OCI-LY7 (cell line): ENCODE results near the gene PRDM2. TPM values are rescaled to one million over a fixed set of nuclear protein-coding genes. Genes with fewer than 3 reads are reported as not detected.
A peak's percentile ranks its signal among the peaks of the same experiment; 100 is the strongest.

Experiments used
- BruUV-seq: library from RNA; stranded (reverse); fragments of 400-500 nt; replicated peaks from 2 replicates; lab custom pipeline; 2021; lab: Mats Ljungman, UMichigan
- CTCF ChIA-PET: fragments of 300-600 bp; sonication (Branson Sonifier 250); formaldehyde crosslinking; loops from one replicate; lab custom pipeline; 2022; ENCODE audit warnings: antibody characterized with exemption; ENCODE audit not compliant: unreplicated experiment; lab: Charles Lee
- POLR2A ChIA-PET: fragments of 300-600 bp; sonication (Branson Sonifier 250); formaldehyde crosslinking; loops from one replicate; lab custom pipeline; 2022; ENCODE audit warnings: antibody characterized with exemption; lab: Charles Lee
- DNase-seq: peaks from one replicate; pipeline ENCODE4 v3.0.0-alpha.2; 2015; ENCODE audit warnings: low spot score
- H2AFZ ChIP-seq: fragments of 200-600 bp; sonication (generic), shearing (Covaris generic); 2 replicates; pipeline ENCODE4 v1.6.1; 2014; ENCODE audit warnings: mild to moderate bottlenecking, antibody characterized with exemption, low read length, moderate library complexity
- H3K27ac ChIP-seq: fragments of 200-600 bp; sonication (generic); 2 replicates; pipeline ENCODE4 v1.5.1; 2014; ENCODE audit warnings: mixed run types, low read depth, mild to moderate bottlenecking, moderate library complexity, low read length, inconsistent platforms; ENCODE audit not compliant: poor library complexity, severe bottlenecking
- H3K36me3 ChIP-seq: fragments of 200-600 bp; sonication (generic); 2 replicates; pipeline ENCODE4 v1.6.1; 2014; ENCODE audit warnings: mild to moderate bottlenecking, antibody characterized with exemption, low read length, moderate library complexity, mixed read lengths; ENCODE audit not compliant: insufficient read depth
- H3K4me1 ChIP-seq: fragments of 200-600 bp; sonication (generic); 2 replicates; pipeline ENCODE4 v1.5.1; 2014; ENCODE audit warnings: mild to moderate bottlenecking, low read length; ENCODE audit not compliant: insufficient read depth, poor library complexity, severe bottlenecking
- H3K4me2 ChIP-seq: fragments of 200-600 bp; sonication (generic); 2 replicates; pipeline ENCODE4 v1.6.1; 2014; ENCODE audit warnings: mild to moderate bottlenecking, low read length
- H3K4me3 ChIP-seq: fragments of 200-600 bp; sonication (generic); 2 replicates; pipeline ENCODE4 v1.5.1; 2014; ENCODE audit warnings: mild to moderate bottlenecking, low read depth, low read length; ENCODE audit not compliant: poor library complexity, severe bottlenecking
- H3K79me2 ChIP-seq: fragments of 200-600 bp; sonication (generic); 2 replicates; pipeline ENCODE4 v1.6.1; 2016; ENCODE audit warnings: low read depth, mild to moderate bottlenecking, low read length, moderate library complexity, mixed read lengths; ENCODE audit not compliant: insufficient read depth
- H3K9me2 ChIP-seq: fragments of 200-600 bp; sonication (generic); 2 replicates; pipeline ENCODE4 v1.6.1; 2016; ENCODE audit warnings: mild to moderate bottlenecking, low read length, mixed read lengths; ENCODE audit not compliant: insufficient read depth
- H3K9me3 ChIP-seq: fragments of 200-600 bp; sonication (generic); 2 replicates; pipeline ENCODE4 v1.6.1; 2014; ENCODE audit warnings: mild to moderate bottlenecking, mixed run types, low read length, mixed read lengths
- H4K20me1 ChIP-seq: fragments of 200-600 bp; sonication (generic); 2 replicates; pipeline ENCODE4 v1.6.1; 2014; ENCODE audit warnings: mild to moderate bottlenecking, antibody characterized with exemption, low read length, moderate library complexity, mixed read lengths; ENCODE audit not compliant: insufficient read depth
- EZH2phosphoT487 ChIP-seq: fragments of 200-600 bp; sonication (generic); IDR thresholded peaks from 2 replicates; pipeline ENCODE4 v1.6.1; 2018; ENCODE audit warnings: low read depth, borderline replicate concordance, mild to moderate bottlenecking, mixed run types, antibody characterized with exemption, low read length, moderate library complexity, mixed read lengths
- intact Hi-C: fragments of 100-400 bp; cut with micrococcal nuclease; formaldehyde crosslinking; loops from one replicate; pipeline ENCODE4 v1.10.0; 2022; ENCODE audit not compliant: unreplicated experiment
- total RNA-seq, 2 experiments: library from RNA; depleted of rRNA in 1 of 2; stranded (reverse); fragments of >200 nt in 1 of 2; shearing (Covaris generic) in 1 of 2; gene quantifications; 2 replicates each; pipeline ENCODE4 v1.2.3, GENCODE V29; 2014 to 2022
- TF ChIP-seq, protein P1 (sequence below): fragments of 200-600 bp; sonication (generic); conservative IDR thresholded peaks from 2 replicates; pipeline ENCODE4 v1.5.1; 2014; ENCODE audit warnings: mild to moderate bottlenecking, antibody characterized with exemption, low read length, moderate library complexity, mixed read lengths

PRDM2 gene
- total RNA-seq, 2 experiments from 2014 or later = 38.7 to 98.2 TPM

DNA sequence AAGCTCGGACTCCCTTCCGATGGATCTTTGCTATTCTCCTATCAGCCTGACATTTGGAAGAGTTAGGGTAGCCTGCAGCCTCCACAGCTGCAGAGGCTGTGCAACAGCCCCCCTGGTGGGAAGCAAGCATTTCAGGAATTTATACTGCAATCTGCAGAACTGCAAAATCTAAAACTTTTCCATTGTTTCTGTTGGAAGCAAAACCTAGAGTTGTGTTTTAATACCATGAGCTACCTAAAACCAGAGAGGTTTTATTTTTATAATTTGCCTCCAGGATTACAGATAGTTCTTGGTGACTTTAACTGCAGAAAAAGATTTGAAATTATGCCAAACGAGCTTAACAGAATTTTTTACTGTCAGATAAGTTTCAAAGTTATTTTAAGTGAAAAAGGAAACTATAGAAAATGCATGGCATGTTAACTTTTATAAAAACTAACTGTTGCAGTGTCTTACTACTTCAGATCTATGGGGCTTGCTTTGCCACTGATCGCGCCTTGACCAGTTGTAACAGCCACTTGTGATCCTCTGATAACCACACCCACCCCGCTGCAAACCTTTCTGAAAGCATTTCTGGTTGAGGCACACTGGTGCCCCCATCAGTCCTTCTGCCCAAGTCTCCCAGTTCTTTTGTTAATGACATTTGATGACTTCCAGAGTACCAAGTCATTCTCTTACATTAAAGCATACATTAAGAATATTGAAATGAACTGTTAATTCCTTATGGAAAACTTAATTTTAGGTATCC lies 64.8 kb downstream of the PRDM2 start:
- H3K36me3 ChIP-seq = peaks cover 82% of the 10 kb centered on the region
- ChIA-PET POLR2A (interaction anchor here (0.7 to 1.4 kb wide), 4 partner anchors 9 to 77 kb away, joined by 3 to 4 read pairs (median 4); no protein-coding TSS in a partner anchor), CTCF (no interaction called here)
- H3K4me2 ChIP-seq = no peak overlapping the region
- no peaks in the 10 kb centered on the region for H3K9me2 ChIP-seq
- no peak overlapping the region for H3K4me3 ChIP-seq
- no peak overlapping the region for H2AFZ ChIP-seq
- H3K79me2 ChIP-seq = peaks cover 99% of the 10 kb centered on the region
- DNase-seq = peak; percentile 28
- peaks cover 52% of the 10 kb centered on the region for H3K4me1 ChIP-seq
- intact Hi-C loops = no loop called here
- peaks cover 54% of the 10 kb centered on the region for H4K20me1 ChIP-seq
- no peak overlapping the region for H3K27ac ChIP-seq
- no peak for TF ChIP-seq EZH2phosphoT487
- TF ChIP-seq, protein P1, sequence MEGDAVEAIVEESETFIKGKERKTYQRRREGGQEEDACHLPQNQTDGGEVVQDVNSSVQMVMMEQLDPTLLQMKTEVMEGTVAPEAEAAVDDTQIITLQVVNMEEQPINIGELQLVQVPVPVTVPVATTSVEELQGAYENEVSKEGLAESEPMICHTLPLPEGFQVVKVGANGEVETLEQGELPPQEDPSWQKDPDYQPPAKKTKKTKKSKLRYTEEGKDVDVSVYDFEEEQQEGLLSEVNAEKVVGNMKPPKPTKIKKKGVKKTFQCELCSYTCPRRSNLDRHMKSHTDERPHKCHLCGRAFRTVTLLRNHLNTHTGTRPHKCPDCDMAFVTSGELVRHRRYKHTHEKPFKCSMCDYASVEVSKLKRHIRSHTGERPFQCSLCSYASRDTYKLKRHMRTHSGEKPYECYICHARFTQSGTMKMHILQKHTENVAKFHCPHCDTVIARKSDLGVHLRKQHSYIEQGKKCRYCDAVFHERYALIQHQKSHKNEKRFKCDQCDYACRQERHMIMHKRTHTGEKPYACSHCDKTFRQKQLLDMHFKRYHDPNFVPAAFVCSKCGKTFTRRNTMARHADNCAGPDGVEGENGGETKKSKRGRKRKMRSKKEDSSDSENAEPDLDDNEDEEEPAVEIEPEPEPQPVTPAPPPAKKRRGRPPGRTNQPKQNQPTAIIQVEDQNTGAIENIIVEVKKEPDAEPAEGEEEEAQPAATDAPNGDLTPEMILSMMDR = peak; percentile 59
- BruUV-seq = no TSS peak
- H3K9me3 ChIP-seq = no peaks in the 10 kb centered on the region

DNA sequence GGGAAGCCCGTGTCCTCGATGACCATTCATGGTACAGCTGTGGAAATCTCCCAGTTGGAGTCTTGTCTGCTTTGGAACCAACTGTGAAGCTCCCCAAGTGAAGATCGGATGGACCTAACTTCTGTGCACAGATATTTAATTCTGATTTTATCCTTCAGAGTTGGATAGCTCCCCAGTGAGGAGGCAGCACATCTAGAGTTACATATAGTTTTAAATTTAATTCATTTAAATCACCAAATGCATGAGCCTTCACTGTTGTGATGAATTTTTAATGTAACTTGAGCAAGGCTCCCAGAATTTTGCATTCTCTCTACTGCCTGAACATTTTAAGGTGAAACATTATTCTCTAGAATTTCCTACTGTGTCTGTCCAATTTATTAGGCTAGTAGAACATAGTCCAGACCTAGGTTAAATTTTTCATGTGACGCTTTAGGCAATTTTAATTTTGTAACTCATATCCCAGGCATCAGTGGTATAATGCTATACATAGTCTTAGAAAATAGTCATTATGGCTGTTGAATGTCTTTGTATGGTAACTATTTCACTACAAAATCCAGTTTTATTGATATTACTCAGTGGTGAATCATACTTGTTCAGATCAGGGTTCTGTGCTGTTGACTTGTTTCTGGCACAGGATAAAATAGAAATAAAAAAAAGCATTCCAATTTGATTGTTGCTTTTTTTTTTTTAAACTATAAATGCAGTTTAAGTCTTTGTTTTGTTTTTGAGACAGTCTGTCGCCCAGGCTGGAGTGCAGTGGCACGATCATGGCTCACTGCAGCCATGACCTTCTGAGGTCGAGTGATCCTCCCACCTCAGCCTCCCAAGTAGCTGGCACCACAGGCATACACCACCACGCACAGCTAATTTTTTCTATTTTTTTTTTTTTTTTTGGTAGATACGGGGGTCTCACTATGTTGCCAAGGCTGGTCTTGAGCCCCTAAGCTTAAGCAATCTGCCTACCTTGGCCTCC lies 66.9 kb downstream of the PRDM2 start:
- H3K4me2 ChIP-seq = no peak overlapping the region
- CTCF ChIA-PET = no interaction called here
- TF ChIP-seq, protein P1 = no peak
- no peak for TF ChIP-seq EZH2phosphoT487
- no peak overlapping the region for H3K27ac ChIP-seq
- intact Hi-C loops = no loop called here
- H3K36me3 ChIP-seq = peaks cover 84% of the 10 kb centered on the region
- BruUV-seq = TSS peak; percentile 2
- no peak overlapping the region for H2AFZ ChIP-seq
- H3K9me3 ChIP-seq = no peaks in the 10 kb centered on the region
- H3K4me3 ChIP-seq = no peak overlapping the region
- POLR2A ChIA-PET = no interaction called here
- peaks cover 33% of the 10 kb centered on the region for H3K4me1 ChIP-seq
- H3K9me2 ChIP-seq = no peaks in the 10 kb centered on the region
- H3K79me2 ChIP-seq = peaks cover 99% of the 10 kb centered on the region
- H4K20me1 ChIP-seq = peaks cover 36% of the 10 kb centered on the region
- no peak for DNase-seq
